Progenitor cell of endocrine pancreas (in vitro differentiated cells): Measurements from ENCODE around the gene GDPD2. TPM values are rescaled to one million over a fixed set of nuclear protein-coding genes. Genes with fewer than 3 reads are reported as not detected.

Experiments used
- DNase-seq: peaks from one replicate; pipeline ENCODE4 v3.0.0; 2021; ENCODE audit warnings: low spot score; ENCODE audit not compliant: unreplicated experiment
- H3K27ac Mint-ChIP-seq: 2 replicates; pipeline ENCODE4 v1.8.0; 2021; ENCODE audit warnings: mild to moderate bottlenecking, moderate library complexity, mixed read lengths
- H3K27me3 Mint-ChIP-seq: 2 replicates; pipeline ENCODE4 v1.8.0; 2021; ENCODE audit warnings: mixed read lengths
- H3K36me3 Mint-ChIP-seq: 2 replicates; pipeline ENCODE4 v1.8.0; 2022; ENCODE audit warnings: mixed read lengths; ENCODE audit not compliant: insufficient read depth
- H3K4me1 Mint-ChIP-seq: 2 replicates; pipeline ENCODE4 v1.8.0; 2021; ENCODE audit warnings: low read depth, mixed read lengths
- H3K4me3 Mint-ChIP-seq: 2 replicates; pipeline ENCODE4 v1.8.0; 2021; ENCODE audit warnings: low read depth, mild to moderate bottlenecking, moderate library complexity, mixed read lengths
- H3K9me3 Mint-ChIP-seq: 2 replicates; pipeline ENCODE4 v1.8.0; 2021; ENCODE audit warnings: low read depth, mixed read lengths
- CTCF ChIP-seq: fragments of 200-600 bp; sonication (generic); IDR thresholded peaks from one replicate; pipeline ENCODE4 v1.5.0; 2021; ENCODE audit warnings: antibody characterized with exemption, mild to moderate bottlenecking; ENCODE audit not compliant: unreplicated experiment
- total RNA-seq: library from RNA; stranded (reverse); gene quantifications from 2 replicates; pipeline ENCODE4 v1.2.1, GENCODE V29; 2021

GDPD2 gene
- total RNA-seq, 1 donor from 2014 or later: 2.3 TPM

DNA sequence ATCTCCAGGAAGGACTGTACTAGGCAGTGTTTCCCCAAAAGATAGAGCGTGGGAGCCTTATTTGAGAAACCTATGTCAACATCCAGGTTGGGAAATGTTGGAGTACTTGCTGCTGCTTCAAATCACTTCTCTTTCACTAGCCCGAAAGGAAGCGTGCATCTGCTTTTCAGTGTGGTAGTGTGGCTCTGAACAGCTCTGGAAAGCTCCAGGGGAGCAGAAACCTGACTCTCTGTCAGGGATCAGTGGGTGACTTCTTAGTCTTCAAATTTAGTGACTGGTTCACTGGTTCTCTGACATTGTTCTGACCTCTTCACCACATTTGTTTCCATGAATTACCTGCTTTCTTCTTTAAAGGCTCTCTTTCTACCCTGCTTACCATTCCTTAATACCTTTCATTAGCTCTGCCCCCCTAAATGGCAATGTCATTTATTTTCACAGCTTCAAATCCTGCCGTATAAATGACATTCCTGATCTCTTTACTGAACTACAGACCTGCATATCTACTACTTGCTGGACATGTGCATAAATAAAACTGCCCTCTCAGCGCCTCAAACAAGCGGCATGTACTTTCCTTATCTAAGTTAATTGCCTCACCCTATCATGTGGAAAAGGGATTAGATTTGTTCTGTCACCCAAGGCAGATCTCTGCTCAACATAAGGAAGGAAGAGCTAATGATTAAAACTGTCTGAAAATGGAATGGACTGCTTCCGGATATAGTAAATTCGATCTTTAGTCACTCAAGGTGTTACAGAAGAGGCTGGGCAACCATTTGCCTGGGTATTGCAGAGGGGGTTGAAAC is 58.6 kb downstream of the GDPD2 start:
- Mint-ChIP-seq H3K4me1 (peaks cover 63% of the 10 kb centered on the region), H3K36me3 (peaks cover 5% of the 10 kb centered on the region), H3K4me3 (no peak overlapping the region), H3K27me3 (no peaks in the 10 kb centered on the region), H3K27ac (peak overlapping the region; percentile 11), H3K9me3 (no peaks in the 10 kb centered on the region)
- TF ChIP-seq CTCF: no peak
- DNase-seq: no peak

DNA sequence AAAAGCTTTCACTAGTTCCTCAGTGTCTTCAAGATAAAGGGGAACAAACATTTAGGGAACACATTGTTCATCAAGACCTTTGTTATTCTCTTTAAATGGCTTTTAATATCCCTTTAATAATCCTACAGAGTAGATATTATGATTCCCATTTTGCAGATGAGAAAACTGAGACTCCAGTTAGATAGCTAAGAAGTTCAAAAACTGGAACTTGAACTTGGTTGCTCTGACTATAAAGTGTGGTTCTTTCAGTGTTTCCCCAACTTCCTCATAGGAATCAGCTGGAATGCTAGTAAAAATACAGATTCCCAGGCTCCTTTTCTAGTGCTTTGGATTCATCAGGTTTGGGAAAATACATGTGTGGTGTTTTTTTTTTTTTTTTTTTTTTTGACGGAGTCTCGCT is 59.2 kb downstream of the GDPD2 start:
- no peaks in the 10 kb centered on the region for H3K27me3 Mint-ChIP-seq
- peaks cover 59% of the 10 kb centered on the region for H3K4me1 Mint-ChIP-seq
- no peak for DNase-seq
- no peak overlapping the region for H3K4me3 Mint-ChIP-seq
- peaks cover 5% of the 10 kb centered on the region for H3K36me3 Mint-ChIP-seq
- no peak for TF ChIP-seq CTCF
- no peaks in the 10 kb centered on the region for H3K9me3 Mint-ChIP-seq
- peak overlapping the region; percentile 11 for H3K27ac Mint-ChIP-seq

Other genes starting within 250 kb of the GDPD2 start
- gene DGAT2L6, start 245.8 kb upstream of the GDPD2 start, total RNA-seq: not detected in 2 replicates
- not detected in 2 replicates for gene AWAT1, start 188.7 kb upstream of the GDPD2 start, total RNA-seq
- gene P2RY4, start 163.1 kb upstream of the GDPD2 start, total RNA-seq: 0.38 TPM in 1 of 2 replicates, not detected in the other
- gene ARR3, start 155.0 kb upstream of the GDPD2 start, total RNA-seq: not detected in 2 replicates
- not detected in 2 replicates for gene RAB41, start 141.1 kb upstream of the GDPD2 start, total RNA-seq
- 38.2 and 42.2 TPM in 2 replicates for gene PDZD11, start 133.4 kb upstream of the GDPD2 start, total RNA-seq
- gene KIF4A, start 133.2 kb upstream of the GDPD2 start, total RNA-seq: 17.0 and 18.0 TPM in 2 replicates
- gene DLG3, start 21.5 kb downstream of the GDPD2 start, total RNA-seq: 103 and 107 TPM in 2 replicates